HepG2 (cell line): ENCODE data around the gene EVPLL. TPM values are rescaled to one million over a fixed set of nuclear protein-coding genes. Genes with fewer than 3 reads are reported as not detected.
"Not testable (repeated sequence)": the region's sequence is repeated elsewhere in the genome, so short reads cannot be mapped to it uniquely, and the experiment has no call there.

Source experiments
- ATAC-seq: fragments of 200-7000 bp; cut with Tn5 transposase; 3 replicates; pipeline ENCODE4 v1.9.1; 2020; ENCODE audit warnings: mild to moderate bottlenecking, moderate library complexity
- BruUV-seq: library from RNA; stranded (reverse); fragments of 400-500 nt; replicated peaks from 2 replicates; lab custom pipeline; 2021; lab: Mats Ljungman, UMichigan
- CTCF ChIA-PET: fragments of 300-600 bp; formaldehyde crosslinking; extraction: SDS; loops from one replicate; lab custom pipeline; 2021; ENCODE audit warnings: low total read pairs, inconsistent platforms, low intra/inter-chr PET ratio; lab: Yijun Ruan, JAX
- POLR2A ChIA-PET: fragments of 350-600 bp; sonication (Branson Sonifier 250); formaldehyde crosslinking; loops from one replicate; lab custom pipeline; 2020; ENCODE audit warnings: antibody characterized with exemption, inconsistent platforms; lab: Yijun Ruan, JAX
- DNase-seq: peaks from one replicate; pipeline ENCODE4 v3.0.0-alpha.2; 2015; ENCODE audit warnings: low spot score
- FAIRE-seq: peaks from 3 replicates; lab custom pipeline; 2011; peaks lifted over from hg19 to GRCh38; lab: Jason Lieb, UNC
- H2AFZ ChIP-seq: one replicate; pipeline ENCODE4 v1.6.1; 2011; ENCODE audit warnings: low read length, inconsistent platforms
- H3K27ac ChIP-seq: fragments of 300-600 bp; 3 replicates; pipeline ENCODE4 v1.8.0; 2011; ENCODE audit warnings: mixed run types, mild to moderate bottlenecking, mixed read lengths, low read length, inconsistent platforms; ENCODE audit not compliant: insufficient read depth; ENCODE audit errors: extremely low read length
- H3K27me3 ChIP-seq, 2 experiments: fragments of 200-600 bp in 1 of 2; 2 replicates in 1 of 2; 3 replicates in 1 of 2; pipeline versions ENCODE4 v1.6.0 to v1.8.0; 2011; ENCODE audit warnings: low read length in 2 of 2, mild to moderate bottlenecking in 2 of 2, moderate library complexity in 2 of 2, inconsistent platforms in 1 of 2; ENCODE audit not compliant: insufficient read depth in 2 of 2, control insufficient read depth in 1 of 2
- H3K36me3 ChIP-seq, 2 experiments: fragments of 200-600 bp in 1 of 2; replicated peaks in 1 of 2; 2 replicates in 1 of 2; 3 replicates in 1 of 2; pipeline versions ENCODE4 v1.5.1 to v1.8.0; 2011; ENCODE audit warnings: low read length in 2 of 2, inconsistent platforms in 1 of 2; ENCODE audit not compliant: insufficient read depth in 2 of 2, control insufficient read depth in 1 of 2
- H3K4me1 ChIP-seq: 2 replicates; pipeline ENCODE4 v1.5.1; 2012; ENCODE audit warnings: low read length, inconsistent platforms; ENCODE audit not compliant: insufficient read depth
- H3K4me2 ChIP-seq: 2 replicates; pipeline ENCODE4 v1.6.0; 2011; ENCODE audit warnings: low read depth, low read length, inconsistent platforms
- H3K4me3 ChIP-seq, 3 experiments: fragments of 200-600 bp in 1 of 3; sonication (generic), shearing (Covaris generic) in 1 of 3; replicated peaks in 1 of 3; 2 replicates each; pipeline ENCODE4 v1.5.1; 2011 to 2016; ENCODE audit warnings: low read length in 3 of 3, inconsistent platforms in 2 of 3, low read depth in 2 of 3, mild to moderate bottlenecking in 2 of 3, control low read depth in 1 of 3, mixed read lengths in 1 of 3; ENCODE audit not compliant: insufficient read depth in 1 of 3
- H3K79me2 ChIP-seq: one replicate; pipeline ENCODE4 v1.6.1; 2011; ENCODE audit warnings: low read length, inconsistent platforms; ENCODE audit not compliant: insufficient read depth
- H3K9ac ChIP-seq: 2 replicates; pipeline ENCODE4 v1.6.0; 2011; ENCODE audit warnings: mild to moderate bottlenecking, low read depth, low read length, inconsistent platforms; ENCODE audit not compliant: insufficient read depth
- H3K9me3 ChIP-seq: 2 replicates; pipeline ENCODE4 v1.5.1; 2012; ENCODE audit warnings: mild to moderate bottlenecking, low read length
- H4K20me1 ChIP-seq: 2 replicates; pipeline ENCODE4 v1.6.0; 2011; ENCODE audit warnings: inconsistent platforms, mild to moderate bottlenecking, low read length, moderate library complexity; ENCODE audit not compliant: insufficient read depth
- WGBS: methylation state at CpG from one replicate; pipeline ENCODE4 v1.1.6; 2017; ENCODE audit warnings: low lambda C conversion rate; 5-methylcytosine and 5-hydroxymethylcytosine counted together
- in situ Hi-C: cut with HindIII; loops from 2 replicates; pipeline ENCODE4 v1.10.0; 2017; ENCODE audit warnings: low pct_unique_long_range_greater_than_20kb; ENCODE audit not compliant: extremely low pct_ligation_motif_present
- intact Hi-C: fragments of 100-400 bp; cut with micrococcal nuclease; formaldehyde crosslinking; loops from one replicate; pipeline ENCODE4 v1.10.0; 2022; ENCODE audit not compliant: unreplicated experiment
- polyA plus RNA-seq, 8 experiments: library from polyadenylated mRNA; depleted of rRNA in 3 of 8; stranded (reverse) in 7 of 8; unstranded in 1 of 8; fragments of >200 nt; fragmentation: Illumina TruSeq in 4 of 8; extraction: Trizol in 4 of 8; gene quantifications; 2 replicates each; pipeline versions ENCODE4 v1.2.1 to v1.2.3, GENCODE V29; 2011 to 2016; ENCODE audit warnings: low read depth in 4 of 8, missing spikeins in 1 of 8, mixed read lengths in 1 of 8; ENCODE audit not compliant: insufficient read depth in 1 of 8
- total RNA-seq, 5 experiments: library from RNA; depleted of rRNA; stranded (reverse); fragments of >200 nt; fragmentation: Illumina TruSeq; extraction: Trizol; gene quantifications; 2 replicates each; pipeline ENCODE4 v1.2.3, GENCODE V29; 2016; ENCODE audit warnings: low read depth in 1 of 5

Gene EVPLL
- total and polyA plus RNA-seq, 2 of the 13 experiments (the other 11 are each of a cell fraction or from before 2014, with no cell fraction given), result 0.07 TPM; not detected in 1

DNA sequence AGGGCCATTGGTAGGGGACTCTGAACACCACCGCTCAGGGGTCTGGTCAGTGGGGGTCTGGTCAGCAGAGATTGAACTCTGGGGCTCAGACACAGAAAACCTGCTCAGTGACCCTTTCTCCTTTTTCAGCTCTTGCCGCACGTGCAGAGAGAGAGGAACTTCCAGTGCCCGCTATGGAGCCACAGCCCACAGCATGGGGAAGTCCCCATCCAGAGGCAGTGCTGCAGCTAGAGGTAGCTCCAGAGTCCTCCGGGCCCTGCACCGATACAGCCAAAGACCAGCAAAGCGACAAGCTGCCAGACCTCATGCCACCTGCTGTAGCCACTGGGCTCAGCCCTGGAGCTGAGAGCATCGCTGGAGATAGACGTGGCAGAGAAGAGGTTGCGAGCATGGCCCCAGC, 11.2 kb downstream of the EVPLL start:
- FAIRE-seq, H3K9ac ChIP-seq, H3K9me3 ChIP-seq, CTCF ChIA-PET, H3K27me3 ChIP-seq, H3K4me2 ChIP-seq, H3K36me3 ChIP-seq, H3K4me3 ChIP-seq, H2AFZ ChIP-seq, POLR2A ChIA-PET, H3K27ac ChIP-seq, in situ Hi-C loops, H4K20me1 ChIP-seq, ATAC-seq, H3K4me1 ChIP-seq, DNase-seq, intact Hi-C loops, H3K79me2 ChIP-seq, BruUV-seq: not testable (repeated sequence)
- WGBS, result 29% methylated on average over 1 of the region's 10 CpGs

DNA sequence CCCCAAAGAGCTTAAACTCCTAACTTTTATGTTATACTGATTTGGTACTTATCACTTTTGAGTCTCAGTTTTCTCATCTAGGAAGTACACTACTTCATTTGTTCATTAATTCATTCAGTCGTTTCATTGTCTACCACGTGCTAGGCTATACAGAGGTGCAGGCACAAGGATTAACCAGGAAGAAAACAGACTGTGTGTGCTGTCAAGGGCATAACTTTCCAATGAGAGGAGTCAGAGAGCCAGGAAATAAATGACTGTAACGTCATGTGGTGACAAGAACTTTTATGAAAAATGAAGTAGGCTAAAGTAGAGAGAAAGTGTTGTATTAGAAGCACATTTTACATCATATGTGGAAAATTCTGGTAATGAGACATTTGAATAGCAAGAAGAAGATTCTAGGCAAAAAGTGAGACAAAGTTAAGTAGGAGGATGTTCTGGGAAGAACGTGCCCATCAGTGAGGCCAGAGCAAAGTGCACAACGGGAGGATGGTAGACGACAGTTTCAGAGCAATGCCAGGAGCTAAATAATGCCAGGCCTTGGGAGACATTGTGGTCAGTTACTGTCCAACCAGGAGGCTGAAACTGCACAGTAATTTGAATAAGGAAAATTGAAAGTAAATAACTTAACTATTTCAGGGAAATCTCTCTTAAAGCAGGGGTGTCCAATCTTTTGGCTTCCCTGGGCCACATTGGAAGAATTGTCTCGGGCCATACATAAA, 24.5 kb downstream of the EVPLL start:
- ATAC-seq, CTCF ChIA-PET, intact Hi-C loops, H3K9me3 ChIP-seq, DNase-seq, H4K20me1 ChIP-seq, H3K27ac ChIP-seq, in situ Hi-C loops, H2AFZ ChIP-seq, POLR2A ChIA-PET, BruUV-seq, H3K79me2 ChIP-seq, H3K27me3 ChIP-seq, H3K4me3 ChIP-seq, H3K36me3 ChIP-seq, H3K4me1 ChIP-seq, H3K9ac ChIP-seq, H3K4me2 ChIP-seq: not testable (repeated sequence)
- WGBS, result 15% methylated on average over 7 of the region's 7 CpGs
- peak; percentile 23 for FAIRE-seq

DNA sequence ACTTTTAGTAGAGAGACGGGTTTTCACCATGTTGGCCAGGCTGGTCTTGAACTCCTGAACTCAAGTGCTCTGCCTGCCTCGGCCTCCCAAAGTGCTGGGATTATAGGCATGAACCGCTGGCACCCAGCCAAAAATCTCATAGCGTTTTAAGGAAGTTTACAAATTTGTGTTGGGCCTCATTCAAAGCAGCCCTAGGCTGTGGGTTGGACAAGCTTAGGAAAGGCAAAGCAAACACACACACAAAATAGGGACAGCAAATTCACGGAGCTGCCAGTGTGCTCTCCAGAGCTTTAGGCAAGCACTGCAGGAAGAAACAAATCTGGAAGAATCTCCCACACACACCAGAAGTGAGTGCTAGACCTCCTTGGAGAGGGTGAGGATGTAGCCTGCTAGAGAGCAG, 25.6 kb downstream of the EVPLL start:
- ATAC-seq, H3K4me1 ChIP-seq, FAIRE-seq, DNase-seq, H3K36me3 ChIP-seq, CTCF ChIA-PET, H3K27me3 ChIP-seq, POLR2A ChIA-PET, H3K4me2 ChIP-seq, H3K4me3 ChIP-seq, in situ Hi-C loops, BruUV-seq, H3K27ac ChIP-seq, H3K9ac ChIP-seq, H3K79me2 ChIP-seq, H4K20me1 ChIP-seq, H2AFZ ChIP-seq, intact Hi-C loops, H3K9me3 ChIP-seq: not testable (repeated sequence)
- WGBS, result 0% methylated on average over 1 of the region's 5 CpGs

DNA sequence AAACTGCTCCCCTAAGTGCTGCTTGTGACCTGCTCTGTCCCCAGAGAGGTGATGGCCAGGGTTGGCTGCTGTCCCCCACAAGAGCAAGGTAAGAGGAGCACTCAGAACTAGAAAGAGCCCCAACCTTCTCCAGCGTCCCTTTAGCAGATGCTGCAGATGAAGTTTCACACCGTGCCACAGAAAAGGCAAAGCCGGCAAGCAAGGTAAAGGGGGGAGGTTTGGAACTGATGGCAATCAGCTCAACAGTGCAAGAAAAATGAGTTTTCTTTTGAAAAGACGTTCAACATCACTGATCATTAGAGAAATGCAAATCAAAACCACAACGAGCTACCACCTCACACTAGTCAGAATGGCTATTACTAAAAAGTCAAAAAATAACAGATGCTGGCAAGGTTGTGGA, 26.0 kb downstream of the EVPLL start:
- H3K4me1 ChIP-seq, H3K79me2 ChIP-seq, DNase-seq, intact Hi-C loops, H3K9ac ChIP-seq, H3K4me2 ChIP-seq, POLR2A ChIA-PET, CTCF ChIA-PET, H3K9me3 ChIP-seq, H2AFZ ChIP-seq, H3K4me3 ChIP-seq, FAIRE-seq, H3K27ac ChIP-seq, H3K27me3 ChIP-seq, H4K20me1 ChIP-seq, ATAC-seq, in situ Hi-C loops, H3K36me3 ChIP-seq, BruUV-seq: not testable (repeated sequence)
- no CpG with 5 or more reads among the region's 5 CpGs for WGBS
